GM18505 (cell line): ENCODE data around the gene CCER1.

Experiments used
- ATAC-seq: cut with Tn5 transposase; IDR thresholded peaks from one replicate; pipeline ENCODE4 v1.9.1; 2021; ENCODE audit not compliant: unreplicated experiment
- POLR2A ChIP-seq: IDR thresholded peaks from 4 replicates; pipeline ENCODE4 v1.6.1; 2011; ENCODE audit warnings: borderline replicate concordance; ENCODE audit not compliant: insufficient read depth, insufficient read length; ENCODE audit errors: extremely low read depth

Gene CCER1

DNA sequence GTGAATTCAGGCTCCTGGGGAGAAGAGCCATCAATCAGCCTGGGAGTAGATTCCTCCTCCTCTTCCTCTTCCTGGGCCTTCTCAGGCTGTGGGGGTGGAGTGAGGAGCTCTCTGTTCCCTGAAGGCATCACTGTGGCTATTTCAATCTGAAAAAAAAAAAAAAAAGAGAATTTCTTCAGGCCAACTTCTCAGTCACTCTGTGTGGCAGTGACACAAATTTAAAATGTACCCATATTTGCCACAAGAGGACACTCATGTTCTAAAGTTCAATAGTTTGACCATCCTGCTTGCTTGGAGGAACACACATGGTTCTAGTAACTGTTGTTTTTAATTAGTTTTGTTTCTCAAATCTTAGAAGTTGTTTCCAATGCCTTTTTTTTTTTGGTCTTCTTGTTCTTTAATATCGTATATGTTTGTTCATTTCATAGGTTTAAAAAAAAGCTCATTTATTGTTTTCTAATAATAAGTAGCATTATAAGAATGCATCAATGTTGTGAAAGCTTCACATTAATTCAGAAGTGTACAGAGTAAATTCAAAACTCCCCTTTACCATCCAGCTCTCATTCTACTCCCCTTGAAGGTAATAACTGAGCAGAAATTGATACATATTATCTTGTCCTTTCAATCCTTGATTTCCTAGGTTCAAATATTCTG is 23.3 kb upstream of the CCER1 start:
- ATAC-seq = peak; percentile 83

DNA sequence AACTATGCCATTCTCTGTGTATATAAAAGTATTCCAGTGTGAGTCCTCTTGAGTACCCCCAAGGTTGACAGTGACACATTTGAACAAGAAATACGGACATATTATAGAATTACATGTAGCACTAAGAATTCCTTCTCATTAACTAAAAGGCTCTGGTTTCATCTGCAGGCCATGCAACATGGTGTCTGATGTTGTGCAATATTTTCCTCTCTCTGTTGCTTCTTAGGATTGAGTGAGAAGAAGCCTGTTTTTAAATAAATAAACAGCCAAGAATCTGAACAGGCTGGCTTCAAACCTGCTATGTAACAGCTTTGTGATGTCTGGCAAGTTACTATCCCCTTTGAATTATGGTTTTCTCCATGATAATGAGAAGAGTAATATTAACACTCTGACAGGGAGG is 22.2 kb upstream of the CCER1 start:
- ATAC-seq = no peak
- no peak for TF ChIP-seq POLR2A

More for the DNA sequence above, 23.3 kb upstream of the CCER1 start:
- TF ChIP-seq POLR2A = no peak

DNA sequence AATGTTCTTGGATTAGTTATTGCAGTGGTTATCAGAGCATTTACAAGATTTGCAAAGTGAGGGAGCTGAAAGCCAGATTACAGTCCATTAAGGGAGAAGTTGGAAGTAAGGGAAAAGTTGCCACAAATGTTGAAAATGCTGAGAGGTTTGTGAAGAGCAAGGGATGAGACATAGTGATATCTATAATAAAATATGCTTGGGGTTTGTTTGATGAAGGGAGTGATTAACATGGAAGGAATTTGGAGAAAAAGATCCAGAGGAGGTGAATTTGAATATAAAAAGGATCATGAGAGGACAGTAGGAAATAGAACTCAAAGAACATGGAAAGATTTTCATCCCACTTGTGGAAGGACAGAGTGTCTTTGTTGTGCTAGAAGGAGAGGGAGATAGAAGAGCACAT is 19.3 kb upstream of the CCER1 start:
- no peak for TF ChIP-seq POLR2A
- ATAC-seq = no peak

DNA sequence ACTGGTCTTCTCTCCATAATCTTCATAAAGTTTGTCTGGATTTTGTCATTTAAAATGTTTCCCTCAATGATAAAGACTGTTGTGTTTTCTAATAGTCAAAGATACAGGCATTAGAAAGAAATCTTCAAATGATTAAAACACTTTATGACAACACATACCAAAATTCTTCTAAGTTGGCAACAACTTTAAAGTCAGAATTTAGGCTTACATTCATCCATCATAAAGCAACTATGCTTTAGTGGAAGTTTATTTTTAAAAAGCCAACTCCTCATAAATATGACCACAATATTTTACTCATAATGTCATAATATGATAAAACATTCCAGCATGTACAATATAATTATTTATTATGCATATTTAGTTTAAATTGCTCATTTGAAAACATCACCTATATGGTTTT is 17.2 kb upstream of the CCER1 start:
- ATAC-seq = no peak

DNA sequence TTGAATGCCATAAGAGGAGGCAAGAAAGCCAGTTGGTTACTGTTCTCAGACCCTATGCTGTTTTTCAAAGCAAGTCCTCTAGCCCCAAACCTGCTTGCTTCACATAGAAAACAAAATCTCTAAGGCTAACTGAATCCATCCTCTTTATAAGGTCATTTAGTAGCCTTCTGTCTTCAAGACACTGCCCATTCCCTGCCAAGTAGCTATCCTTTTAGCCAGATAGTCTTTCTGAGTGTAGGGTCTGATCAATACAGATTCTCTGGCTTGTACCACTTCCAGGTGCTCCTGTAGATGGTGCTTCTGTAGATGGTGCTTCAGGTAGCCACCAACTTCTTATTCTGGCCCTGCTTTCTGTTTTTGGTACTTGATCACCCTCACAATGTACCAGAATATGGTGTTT is 15.9 kb upstream of the CCER1 start:
- no peak for ATAC-seq
- no peak for TF ChIP-seq POLR2A

More for the DNA sequence above, 17.2 kb upstream of the CCER1 start:
- no peak for TF ChIP-seq POLR2A

DNA sequence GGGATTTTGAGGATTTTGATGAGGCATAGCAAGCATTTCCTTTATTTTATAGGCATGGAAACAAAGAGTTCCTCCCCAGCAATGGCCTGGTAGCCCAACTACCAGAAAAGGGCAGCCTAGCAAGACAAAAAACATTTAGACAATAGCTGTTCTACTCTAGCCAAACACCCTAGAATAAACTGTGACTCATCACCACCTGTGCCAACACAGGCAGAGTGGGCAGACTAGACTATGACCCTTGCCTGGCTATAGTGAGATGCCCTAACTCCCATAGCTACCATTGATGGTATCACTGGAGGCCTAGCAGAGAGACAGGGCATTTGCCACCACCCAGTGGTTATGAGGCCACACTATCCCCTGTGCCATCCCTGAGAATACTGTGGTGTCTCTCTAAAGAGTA is 15.5 kb upstream of the CCER1 start:
- no peak for TF ChIP-seq POLR2A
- ATAC-seq = no peak

DNA sequence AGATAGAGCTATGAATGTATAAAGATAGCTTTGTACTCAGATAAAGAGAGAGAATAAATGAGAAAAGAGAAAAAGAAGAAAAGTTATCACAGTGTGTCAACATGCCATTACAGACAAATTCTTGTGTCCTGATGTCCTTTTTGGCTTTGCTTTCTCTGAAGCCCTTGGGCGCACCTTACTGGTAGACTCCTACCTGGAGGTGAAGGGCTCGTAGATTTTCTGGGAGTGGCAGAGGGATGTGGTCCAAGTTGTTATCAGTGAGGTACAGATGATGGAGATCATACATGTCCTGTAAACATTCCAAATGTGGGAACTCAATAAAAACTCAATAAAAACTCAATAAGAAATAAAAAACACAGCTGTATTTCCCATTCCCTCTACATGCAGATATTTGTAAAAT is 14.9 kb upstream of the CCER1 start:
- no peak for TF ChIP-seq POLR2A
- no peak for ATAC-seq

DNA sequence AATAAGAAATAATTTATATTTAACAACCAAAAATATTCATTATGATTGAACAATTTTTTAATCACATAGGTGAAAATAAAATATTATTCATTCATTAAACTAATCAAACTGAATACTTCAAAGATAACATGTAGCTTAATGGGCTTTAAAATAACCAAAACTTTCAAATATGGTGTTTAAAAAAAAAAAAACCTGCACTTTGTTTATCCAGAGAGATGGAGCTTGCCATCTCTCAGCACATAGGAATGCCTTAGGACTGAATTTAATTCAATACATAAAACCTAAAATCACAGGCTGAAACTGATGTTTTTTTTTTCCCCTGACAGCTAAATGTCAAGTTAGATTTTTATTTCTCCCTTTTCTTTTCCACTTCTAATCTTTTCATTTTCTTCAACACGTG is 14.4 kb upstream of the CCER1 start:
- ATAC-seq = no peak
- TF ChIP-seq POLR2A = no peak

DNA sequence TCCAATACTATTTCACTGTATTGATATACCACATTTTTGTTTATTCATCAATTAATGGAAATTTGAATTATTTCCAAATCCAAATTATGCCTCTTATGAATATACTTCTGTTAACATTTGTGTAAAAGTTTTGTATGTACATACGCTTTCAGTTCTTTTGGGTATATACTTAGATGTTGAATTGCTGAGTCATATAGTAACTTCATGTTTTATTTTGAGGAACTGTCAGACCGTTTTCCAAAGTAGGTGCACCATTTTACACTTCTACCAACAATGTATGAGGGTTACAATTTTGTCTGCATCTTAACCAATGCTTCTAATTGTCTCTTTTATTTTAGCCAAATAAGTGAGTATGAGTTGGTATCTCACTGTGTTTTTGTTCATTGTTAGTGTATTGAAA is 10.2 kb upstream of the CCER1 start:
- no peak for TF ChIP-seq POLR2A
- peak; percentile 92 for ATAC-seq

DNA sequence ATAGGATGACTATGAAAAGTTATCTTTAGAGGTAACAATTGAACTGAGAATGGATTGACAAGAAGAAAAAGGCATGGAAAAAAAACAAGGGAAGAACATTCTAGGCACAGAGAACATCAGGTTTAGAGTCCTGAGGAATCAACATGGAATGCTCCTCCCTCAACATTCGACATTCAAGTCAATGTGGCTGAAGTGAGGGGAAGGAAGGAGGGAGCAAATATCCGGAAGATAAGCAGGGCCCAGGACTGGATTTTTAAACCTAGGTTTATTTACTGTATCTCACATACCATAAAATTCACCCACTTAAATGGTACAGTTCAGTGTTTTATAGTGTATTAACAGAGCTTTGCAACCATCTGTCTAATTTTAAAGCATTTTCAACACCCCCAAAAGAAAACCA is 9.6 kb upstream of the CCER1 start:
- ATAC-seq = no peak
- TF ChIP-seq POLR2A = no peak

DNA sequence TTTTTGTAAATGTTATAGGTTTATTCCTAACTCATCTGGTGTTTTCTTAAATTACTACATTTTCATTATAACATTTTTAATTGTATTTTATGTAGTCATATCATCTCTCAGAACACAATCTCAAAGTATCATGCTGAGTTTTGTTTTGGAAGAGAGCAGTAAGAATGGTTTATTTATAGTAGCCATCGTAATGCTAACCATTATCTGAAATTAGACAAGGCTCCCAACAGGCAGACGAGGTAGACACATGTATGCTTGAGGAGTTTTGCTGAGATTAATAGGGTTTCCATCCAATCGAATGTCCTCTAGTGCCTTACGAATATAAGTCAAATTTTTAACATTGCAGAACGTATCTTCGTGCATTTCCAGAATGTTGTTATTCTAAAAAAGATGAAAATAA is 9.0 kb upstream of the CCER1 start:
- no peak for ATAC-seq
- no peak for TF ChIP-seq POLR2A

DNA sequence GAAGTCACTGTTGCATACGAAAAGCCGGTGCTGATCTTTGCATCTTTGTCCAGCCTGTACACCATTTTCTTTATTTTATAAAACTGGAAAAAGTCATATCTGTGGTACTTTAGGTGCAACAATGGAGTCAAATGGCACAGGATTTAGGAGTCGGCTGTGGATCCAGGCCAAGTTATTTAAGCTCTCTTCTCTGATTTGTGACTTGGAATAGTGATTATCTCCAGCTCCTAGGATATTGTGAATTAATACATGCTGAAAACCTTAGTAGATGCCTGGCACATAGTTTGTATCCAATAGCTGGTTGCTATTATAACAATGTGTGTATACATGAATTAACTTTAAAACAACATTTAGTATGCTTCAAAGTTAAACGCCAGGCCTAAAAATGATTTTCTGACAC is 6.2 kb upstream of the CCER1 start:
- ATAC-seq = no peak

DNA sequence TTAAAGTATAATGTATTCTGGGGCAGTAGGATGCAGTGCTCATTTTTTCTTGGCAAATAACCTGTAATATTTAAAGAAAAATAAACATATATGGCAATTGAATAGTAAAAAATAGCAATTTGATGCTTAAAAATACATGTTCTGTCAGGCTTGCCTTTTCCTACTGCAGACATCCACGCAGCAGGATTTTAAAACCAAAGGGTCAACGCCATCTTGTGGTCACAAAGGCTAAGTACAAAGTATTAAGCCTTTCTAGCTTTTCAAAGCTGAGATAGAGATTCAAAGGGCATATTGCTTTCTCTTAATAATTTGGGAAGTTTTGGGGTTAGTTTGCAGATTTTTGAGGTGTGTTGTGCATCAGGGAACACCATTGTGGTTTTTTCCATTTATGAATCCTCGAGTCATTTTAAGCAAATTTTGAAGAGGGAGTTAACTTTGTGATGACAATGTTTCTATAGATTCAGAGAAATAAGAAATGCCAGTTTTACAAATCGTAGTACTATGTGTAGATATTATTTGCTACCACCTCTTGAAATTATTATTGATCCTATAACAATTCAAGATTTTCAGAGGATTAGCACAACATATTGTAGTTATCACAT is 4.7 kb upstream of the CCER1 start:
- no peak for TF ChIP-seq POLR2A
- ATAC-seq = peak; percentile 71

More for the DNA sequence above, 6.2 kb upstream of the CCER1 start:
- no peak for TF ChIP-seq POLR2A

DNA sequence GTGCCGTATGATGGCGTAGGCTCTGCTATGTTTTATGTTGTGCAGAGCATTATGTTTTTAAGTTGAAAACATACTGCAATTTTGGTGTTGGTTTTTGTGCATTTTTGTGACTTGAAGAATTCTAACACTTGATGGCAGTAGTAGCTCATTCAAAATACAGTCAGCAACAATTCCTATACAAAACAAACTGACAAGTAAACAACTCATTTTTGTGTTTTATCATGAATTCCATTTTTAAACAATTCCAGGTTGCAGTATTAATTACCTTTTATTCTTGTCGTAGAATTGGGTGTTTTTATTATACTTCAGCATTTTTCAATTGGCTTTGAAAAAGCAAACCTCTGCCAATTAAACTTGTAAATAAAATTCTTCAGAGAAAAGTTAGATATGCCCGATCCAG is 4.1 kb upstream of the CCER1 start:
- ATAC-seq = no peak
- TF ChIP-seq POLR2A = no peak

DNA sequence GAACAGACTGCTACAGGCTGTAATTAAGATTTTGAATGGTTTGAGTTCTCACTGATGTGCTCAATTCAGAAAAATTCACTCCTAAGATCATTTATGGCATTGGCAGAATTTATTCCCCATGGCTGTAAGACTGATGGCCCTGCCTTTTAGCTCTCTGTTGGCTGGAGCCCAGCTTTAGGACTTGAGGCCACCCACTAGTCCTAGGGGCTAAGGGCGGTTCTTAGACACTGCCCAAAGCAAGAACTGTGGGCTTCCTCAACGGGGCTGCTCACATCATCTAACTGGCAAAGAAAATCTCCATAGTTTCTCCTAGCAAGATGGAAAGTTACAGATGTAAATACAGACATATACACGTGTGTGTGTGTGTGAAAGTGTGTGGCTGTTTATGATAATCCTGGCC is 3.4 kb upstream of the CCER1 start:
- no peak for TF ChIP-seq POLR2A
- ATAC-seq = no peak

DNA sequence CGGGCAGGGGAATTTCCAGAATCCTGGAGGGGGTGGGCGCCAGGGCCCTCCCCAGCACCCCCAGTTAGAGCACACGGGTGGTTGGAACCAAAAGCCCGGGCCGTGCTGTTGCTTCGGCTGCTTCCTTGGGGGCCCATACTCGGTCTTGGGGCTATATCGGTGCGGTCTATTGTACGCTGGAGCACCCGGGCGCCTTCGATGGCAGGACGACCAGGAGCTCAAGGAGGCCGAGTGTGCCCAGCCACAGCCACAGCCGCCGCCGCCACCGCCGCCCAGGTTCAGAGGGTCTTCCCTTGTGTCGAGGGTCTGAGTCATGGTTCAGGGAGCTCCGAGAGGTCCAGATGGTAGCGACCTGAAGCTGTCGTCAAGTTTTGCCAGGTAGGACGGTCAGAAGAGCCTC is 548 bp downstream of the CCER1 start:
- ATAC-seq = no peak
- no peak for TF ChIP-seq POLR2A

DNA sequence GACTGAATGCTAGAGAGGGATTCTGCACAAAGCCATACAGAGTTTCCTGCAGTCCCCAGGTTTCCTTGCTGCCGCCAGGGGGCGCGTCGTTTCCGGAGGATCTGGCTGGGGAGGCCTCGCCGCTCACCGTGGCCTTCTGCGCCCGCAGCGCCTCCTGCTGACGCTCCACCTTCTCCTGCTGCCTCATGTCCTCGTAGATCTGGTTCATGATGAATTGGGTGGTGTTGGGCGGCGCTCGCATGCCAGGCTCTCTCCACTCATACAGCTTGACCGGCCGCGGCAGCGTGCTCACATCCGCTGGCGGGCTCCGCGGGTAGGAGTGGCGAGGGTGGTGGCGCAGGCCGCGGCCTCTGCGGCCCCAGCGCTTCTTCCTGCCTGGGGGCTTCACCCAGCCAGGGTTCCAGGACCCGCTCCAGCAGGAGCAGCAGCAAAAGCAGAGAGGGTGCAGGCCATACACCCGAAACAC is 987 bp downstream of the CCER1 start:
- ATAC-seq = peak; percentile 86
- no peak for TF ChIP-seq POLR2A
